ENCODE data around the gene ZSWIM1.

DNA sequence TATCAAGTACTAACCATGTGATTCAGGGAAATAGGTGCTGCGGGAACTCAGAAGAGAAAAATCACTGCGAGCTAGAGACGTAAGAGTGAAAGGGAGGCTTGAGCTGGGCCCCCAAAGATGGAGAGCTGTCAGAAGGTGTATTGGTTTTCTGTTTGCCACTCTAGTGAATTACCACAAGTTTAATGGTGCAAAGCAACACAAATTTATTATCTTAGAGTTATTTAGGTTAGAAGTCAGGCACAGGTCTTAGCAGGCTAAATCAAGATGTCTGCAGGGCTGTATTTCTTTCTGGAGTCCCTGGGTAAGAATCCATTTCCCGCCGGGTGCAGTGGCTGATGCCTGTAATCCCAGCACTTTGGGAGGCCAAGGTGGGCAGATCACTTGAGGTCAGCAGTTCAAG is 21.1 kb upstream of the ZSWIM1 start:
- TF ChIP-seq CTBP1 (IDR thresholded peaks at IDR 0.05; ENCODE audit: borderline replicate concordance) = no peak
- no peak for TF ChIP-seq LEF1 (IDR thresholded peaks at IDR 0.05; ENCODE audit: borderline replicate concordance)
- TF ChIP-seq FOXM1 (IDR thresholded peaks at IDR 0.05; ENCODE audit: borderline replicate concordance) = no peak
- no peak for TF ChIP-seq FOXK2 (IDR thresholded peaks at IDR 0.05)
- TF ChIP-seq BHLHE40 (IDR thresholded peaks at IDR 0.05; ENCODE audit: borderline replicate concordance) = no peak
- TF ChIP-seq FOXA1 (IDR thresholded peaks at IDR 0.05) = no peak
- no peak for TF ChIP-seq L3MBTL2 (conservative IDR thresholded peaks at IDR 0.05)
- no peak for TF ChIP-seq SP1 (IDR thresholded peaks at IDR 0.05)
- no peak for TF ChIP-seq TARDBP (IDR thresholded peaks at IDR 0.05)
- no peak for TF ChIP-seq HDGF (IDR thresholded peaks at IDR 0.05; ENCODE audit: borderline replicate concordance)
